H1 (cell line): ENCODE results near the gene RIN3.

ENCODE experiments used
- CREB1 ChIP-seq: IDR thresholded peaks from 2 replicates; pipeline ENCODE4 v1.6.1; 2012; ENCODE audit warnings: inconsistent platforms
- RFX5 ChIP-seq: IDR thresholded peaks from 2 replicates; pipeline ENCODE4 v1.6.1; 2011; ENCODE audit warnings: low read depth, low read length, improper control_type of control experiment, borderline replicate concordance
- TF ChIP-seq, protein P1 (sequence below), 3 experiments: IDR thresholded peaks; 1 replicate in 2 of 3; 2 replicates in 1 of 3; pipeline versions ENCODE4 v1.5.1 to v1.6.1; 2011; ENCODE audit warnings: low read length in 3 of 3, mild to moderate bottlenecking in 3 of 3, inconsistent platforms in 2 of 3, low read depth in 1 of 3, moderate library complexity in 1 of 3; ENCODE audit not compliant: insufficient read depth in 1 of 3; ENCODE audit errors: control extremely low read depth in 1 of 3

DNA sequence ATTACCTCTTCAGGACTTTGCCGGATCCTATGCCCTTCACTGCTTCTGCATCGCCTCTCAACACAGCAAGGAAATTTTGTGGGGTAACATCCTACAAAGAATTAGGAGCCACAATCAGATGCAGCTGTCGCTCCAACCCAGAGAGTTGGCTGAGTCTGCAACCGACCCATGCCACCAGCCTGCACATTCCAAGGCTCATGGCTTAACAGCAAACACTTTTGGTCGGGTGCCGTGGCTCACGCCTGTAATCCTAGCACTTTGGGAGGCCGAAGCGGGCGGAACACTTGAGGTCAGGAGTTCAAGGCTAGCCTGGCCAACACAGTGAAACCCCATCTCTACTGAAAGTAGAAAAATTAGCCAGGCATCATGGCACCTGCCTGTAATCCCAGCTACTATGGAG is 202.6 kb downstream of the RIN3 start:
- TF ChIP-seq CREB1 = no peak
- TF ChIP-seq RFX5 = no peak
- TF ChIP-seq, protein P1, sequence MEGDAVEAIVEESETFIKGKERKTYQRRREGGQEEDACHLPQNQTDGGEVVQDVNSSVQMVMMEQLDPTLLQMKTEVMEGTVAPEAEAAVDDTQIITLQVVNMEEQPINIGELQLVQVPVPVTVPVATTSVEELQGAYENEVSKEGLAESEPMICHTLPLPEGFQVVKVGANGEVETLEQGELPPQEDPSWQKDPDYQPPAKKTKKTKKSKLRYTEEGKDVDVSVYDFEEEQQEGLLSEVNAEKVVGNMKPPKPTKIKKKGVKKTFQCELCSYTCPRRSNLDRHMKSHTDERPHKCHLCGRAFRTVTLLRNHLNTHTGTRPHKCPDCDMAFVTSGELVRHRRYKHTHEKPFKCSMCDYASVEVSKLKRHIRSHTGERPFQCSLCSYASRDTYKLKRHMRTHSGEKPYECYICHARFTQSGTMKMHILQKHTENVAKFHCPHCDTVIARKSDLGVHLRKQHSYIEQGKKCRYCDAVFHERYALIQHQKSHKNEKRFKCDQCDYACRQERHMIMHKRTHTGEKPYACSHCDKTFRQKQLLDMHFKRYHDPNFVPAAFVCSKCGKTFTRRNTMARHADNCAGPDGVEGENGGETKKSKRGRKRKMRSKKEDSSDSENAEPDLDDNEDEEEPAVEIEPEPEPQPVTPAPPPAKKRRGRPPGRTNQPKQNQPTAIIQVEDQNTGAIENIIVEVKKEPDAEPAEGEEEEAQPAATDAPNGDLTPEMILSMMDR (IDR thresholded peaks at IDR 0.05; ENCODE audit: control extremely low read depth in 1 of 3, insufficient read depth in 1 of 3, low read depth in 1 of 3, low read length in 3 of 3) = no peak
